Upper lobe of right lung (tissue), 1 donor: Measurements from ENCODE around the gene WDSUB1. TPM values are rescaled to one million over a fixed set of nuclear protein-coding genes. Genes with fewer than 3 reads are reported as not detected.

Experiments used
- ATAC-seq: fragments of 200-7000 bp; cut with Tn5 transposase; one replicate; pipeline ENCODE4 v1.9.1; 2020; ENCODE audit warnings: mild to moderate bottlenecking, moderate library complexity
- DNase-seq: peaks from one replicate; pipeline ENCODE4 v3.0.0-alpha.2; 2020
- H3K27ac ChIP-seq: fragments of 200-600 bp; one replicate; pipeline ENCODE4 v1.8.0; 2022
- H3K27me3 ChIP-seq: fragments of 200-600 bp; one replicate; pipeline ENCODE4 v1.8.0; 2022; ENCODE audit warnings: mild to moderate bottlenecking
- H3K36me3 ChIP-seq: fragments of 200-600 bp; one replicate; pipeline ENCODE4 v1.8.0; 2022
- H3K4me1 ChIP-seq: fragments of 200-600 bp; one replicate; pipeline ENCODE4 v1.8.0; 2022
- H3K4me3 ChIP-seq: fragments of 200-600 bp; one replicate; pipeline ENCODE4 v1.8.0; 2022; ENCODE audit warnings: mild to moderate bottlenecking
- H3K9me3 ChIP-seq: fragments of 200-600 bp; one replicate; pipeline ENCODE4 v1.8.0; 2022
- intact Hi-C: fragments of 100-400 bp; cut with DNase I; formaldehyde crosslinking; loops from one replicate; pipeline ENCODE4 v1.11.0; 2022
- total RNA-seq: library from RNA; stranded (reverse); fragmentation: NEBNext Ultra II Directional; extraction: Animal tissue kit (Norgen Biotek cat#: 25700); gene quantifications from one replicate; pipeline ENCODE4 v1.2.1, GENCODE V29; 2021
- TF ChIP-seq, protein P1 (sequence below): fragments of 200-600 bp; IDR thresholded peaks from one replicate; pipeline ENCODE4 v1.8.0; 2022; ENCODE audit warnings: antibody characterized with exemption
- donor health status: DM: no; HTN: yes; CAD: no; lungs with severe emphysema.

WDSUB1 gene
- total RNA-seq, 1 donor from 2014 or later = 16.9 TPM

DNA sequence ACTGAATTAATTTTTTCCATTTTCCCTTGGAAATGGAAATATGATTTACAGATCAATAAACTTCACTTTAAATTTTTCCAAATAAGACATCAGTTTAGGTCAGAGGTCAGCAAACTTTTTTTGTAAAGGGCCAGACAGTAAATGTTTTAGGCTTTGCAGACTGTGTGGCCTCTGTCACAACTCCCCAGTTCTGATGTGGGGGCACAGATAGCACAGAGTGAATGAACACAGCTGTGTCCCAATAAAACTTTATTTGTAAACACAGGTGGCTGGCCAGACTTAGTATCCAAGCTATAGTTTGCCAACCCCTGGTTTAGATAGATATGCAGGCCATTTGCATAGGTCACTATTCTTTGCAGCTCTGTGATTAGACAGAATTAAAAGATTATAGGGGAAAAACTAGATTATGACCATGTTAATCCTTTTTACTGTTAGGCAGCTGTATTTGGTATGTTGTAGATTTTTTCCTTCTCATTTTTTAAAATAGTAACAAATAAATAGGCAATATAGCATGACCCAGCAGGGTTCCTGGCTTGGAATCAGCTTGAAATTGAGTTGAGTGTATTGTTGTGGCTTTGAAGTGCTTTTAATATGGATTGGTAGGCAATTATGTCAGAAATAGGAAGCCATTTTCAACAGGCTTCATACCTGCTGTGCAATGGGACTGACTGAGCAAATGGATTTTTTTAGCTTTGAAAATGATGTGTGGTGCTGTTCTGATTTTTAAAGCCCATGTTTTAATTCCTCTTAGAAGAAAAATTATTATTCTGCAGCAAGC, 59.7 kb downstream of the WDSUB1 start:
- ATAC-seq (no peak), DNase-seq (no peak)
- intact Hi-C loops = no loop called here
- Histone ChIP-seq H3K4me1 (peaks cover 38% of the 10 kb centered on the region), H3K27ac (peak overlapping the region; percentile 67), H3K9me3 (no peaks in the 10 kb centered on the region), H3K36me3 (peaks cover 52% of the 10 kb centered on the region), H3K4me3 (no peak overlapping the region), H3K27me3 (no peaks in the 10 kb centered on the region)
- TF ChIP-seq, protein P1, sequence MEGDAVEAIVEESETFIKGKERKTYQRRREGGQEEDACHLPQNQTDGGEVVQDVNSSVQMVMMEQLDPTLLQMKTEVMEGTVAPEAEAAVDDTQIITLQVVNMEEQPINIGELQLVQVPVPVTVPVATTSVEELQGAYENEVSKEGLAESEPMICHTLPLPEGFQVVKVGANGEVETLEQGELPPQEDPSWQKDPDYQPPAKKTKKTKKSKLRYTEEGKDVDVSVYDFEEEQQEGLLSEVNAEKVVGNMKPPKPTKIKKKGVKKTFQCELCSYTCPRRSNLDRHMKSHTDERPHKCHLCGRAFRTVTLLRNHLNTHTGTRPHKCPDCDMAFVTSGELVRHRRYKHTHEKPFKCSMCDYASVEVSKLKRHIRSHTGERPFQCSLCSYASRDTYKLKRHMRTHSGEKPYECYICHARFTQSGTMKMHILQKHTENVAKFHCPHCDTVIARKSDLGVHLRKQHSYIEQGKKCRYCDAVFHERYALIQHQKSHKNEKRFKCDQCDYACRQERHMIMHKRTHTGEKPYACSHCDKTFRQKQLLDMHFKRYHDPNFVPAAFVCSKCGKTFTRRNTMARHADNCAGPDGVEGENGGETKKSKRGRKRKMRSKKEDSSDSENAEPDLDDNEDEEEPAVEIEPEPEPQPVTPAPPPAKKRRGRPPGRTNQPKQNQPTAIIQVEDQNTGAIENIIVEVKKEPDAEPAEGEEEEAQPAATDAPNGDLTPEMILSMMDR = no peak

DNA sequence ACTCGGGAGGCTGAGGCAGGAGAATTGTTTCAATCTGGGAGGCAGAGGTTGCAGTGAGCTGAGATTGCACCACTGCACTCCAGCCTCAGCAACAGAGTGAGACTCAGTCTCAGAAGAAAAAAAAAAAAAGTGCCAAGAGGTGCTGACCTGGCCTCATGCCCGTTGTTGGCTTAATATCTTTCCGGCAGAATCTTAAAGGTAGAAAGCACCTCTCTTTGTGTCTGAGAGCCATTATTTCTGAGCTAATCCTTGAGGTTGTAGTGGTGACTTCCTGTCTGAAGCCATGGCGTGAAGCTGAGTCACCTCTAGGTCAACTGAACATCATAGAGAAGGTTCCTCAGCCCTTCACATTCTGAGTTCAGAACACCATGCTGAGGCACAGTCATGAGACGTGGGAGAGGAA, 60.4 kb downstream of the WDSUB1 start:
- H3K27me3 ChIP-seq = no peaks in the 10 kb centered on the region
- peaks cover 38% of the 10 kb centered on the region for H3K4me1 ChIP-seq
- ATAC-seq = peak; percentile 83
- no peak overlapping the region for H3K4me3 ChIP-seq
- peaks cover 55% of the 10 kb centered on the region for H3K36me3 ChIP-seq
- intact Hi-C loops = no loop called here
- no peak for DNase-seq
- H3K9me3 ChIP-seq = no peaks in the 10 kb centered on the region
- TF ChIP-seq, protein P1 = no peak
- H3K27ac ChIP-seq = peak overlapping the region; percentile 67

GRCh38 chr2:159225025-159226016, 61.2 kb downstream of the WDSUB1 start:
- peak overlapping the region; percentile 67 for H3K27ac ChIP-seq
- no peak for ATAC-seq

DNA sequence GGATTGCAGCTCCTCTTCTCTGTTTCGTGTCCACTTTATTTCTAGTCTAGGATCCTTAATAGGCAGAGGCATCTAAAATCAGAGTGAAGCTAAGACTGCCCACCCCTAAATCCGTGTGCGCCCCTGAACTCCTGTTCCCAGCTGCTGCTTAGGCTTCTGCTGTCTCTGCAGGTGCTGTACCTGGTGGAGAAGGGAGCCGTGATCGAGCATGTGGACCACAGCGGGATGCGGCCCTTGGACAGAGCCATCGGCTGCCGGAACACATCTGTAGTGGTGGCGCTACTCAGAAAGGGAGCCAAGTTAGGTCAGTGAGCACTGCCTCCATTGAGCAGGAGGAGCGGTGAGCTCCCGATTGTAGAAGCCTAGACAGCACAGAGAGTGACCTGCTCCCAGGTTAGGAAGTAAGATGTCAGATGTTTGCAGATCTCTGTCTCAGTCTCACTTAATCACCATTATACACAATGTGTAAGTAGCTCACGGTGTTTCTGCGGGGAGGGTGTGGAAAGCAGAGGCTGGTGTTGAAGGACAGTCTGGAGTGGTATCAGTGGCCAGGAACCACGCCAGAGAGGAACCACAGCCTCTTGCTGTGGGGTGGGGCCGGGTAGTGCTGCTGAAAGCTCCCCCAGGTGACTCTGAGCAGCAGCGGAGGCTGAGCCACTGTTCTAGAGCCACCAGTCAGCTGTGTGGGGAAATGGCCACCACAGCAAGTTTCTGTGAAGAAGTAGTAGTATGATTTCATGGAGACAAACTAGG, 62.3 kb downstream of the WDSUB1 start:
- Histone ChIP-seq H3K36me3 (peaks cover 55% of the 10 kb centered on the region), H3K4me3 (no peak overlapping the region), H3K27ac (peak overlapping the region; percentile 67), H3K27me3 (no peaks in the 10 kb centered on the region), H3K4me1 (peaks cover 30% of the 10 kb centered on the region), H3K9me3 (no peaks in the 10 kb centered on the region)
- DNase-seq (no peak), ATAC-seq (no peak)
- TF ChIP-seq, protein P1 = no peak
- intact Hi-C loops = no loop called here

More at GRCh38 chr2:159225025-159226016, 61.2 kb downstream of the WDSUB1 start:
- Histone ChIP-seq H3K27me3 (no peaks in the 10 kb centered on the region), H3K9me3 (no peaks in the 10 kb centered on the region), H3K4me1 (peaks cover 37% of the 10 kb centered on the region), H3K36me3 (peaks cover 58% of the 10 kb centered on the region), H3K4me3 (no peak overlapping the region)
- TF ChIP-seq, protein P1 = no peak
- no peak for DNase-seq
- intact Hi-C loops = no loop called here

- TF ChIP-seq, protein P1 = no peak
- intact Hi-C loops = no loop called here
Observed at GRCh38 chr2:159219394-159219998, 67.0 kb downstream of the WDSUB1 start.

More at GRCh38 chr2:159219394-159219998, 67.0 kb downstream of the WDSUB1 start:
- peaks cover 3% of the 10 kb centered on the region for H3K4me1 ChIP-seq
- H3K36me3 ChIP-seq = peaks cover 73% of the 10 kb centered on the region
- ATAC-seq (no peak), DNase-seq (no peak)
- H3K9me3 ChIP-seq = no peaks in the 10 kb centered on the region
- no peak overlapping the region for H3K27ac ChIP-seq
- no peaks in the 10 kb centered on the region for H3K27me3 ChIP-seq
- H3K4me3 ChIP-seq = no peak overlapping the region
